ENCODE data around the gene CDC25C. TPM values are rescaled to one million over a fixed set of nuclear protein-coding genes. Genes with fewer than 3 reads are reported as not detected.
"Not testable (repeated sequence)": the region's sequence is repeated elsewhere in the genome, so short reads cannot be mapped to it uniquely, and the experiment has no call there.

CDC25C gene
- total and polyA plus RNA-seq, 2 donors = 0.13 to 6.1 TPM

GRCh38 chr5:138337685-138338410, 6.2 kb upstream of the CDC25C start, which contains the start of gene FAM53C:
FAM53C (plus strand) TSS chr5:138338266; CDS start chr5:138341336, 3,070 bp downstream.
- Histone ChIP-seq H3K36me3 (ENCODE audit: insufficient read depth) (no peaks in the 10 kb centered on the region), H3K4me3 (ENCODE audit: low read depth, low read length) (peak within 1 kb of the TSS; percentile 85), H3K4me1 (ENCODE audit: insufficient read depth) (no peaks in the 10 kb centered on the region), H3K27ac (ENCODE audit: low read depth) (peak within 1 kb of the TSS; percentile 98)
- under 1% methylated on average over 56 of the region's 56 CpGs for WGBS
- DNase-seq (ENCODE audit: extremely low spot score) = peak; percentile 89

GRCh38 chr5:138336952-138337684, 5.5 kb upstream of the CDC25C start:
- peak overlapping the region; percentile 98 for H3K27ac ChIP-seq (ENCODE audit: low read depth)
- WGBS = 24% methylated on average over 13 of the region's 13 CpGs
- peak; percentile 86 for DNase-seq (ENCODE audit: extremely low spot score)
- no peaks in the 10 kb centered on the region for H3K36me3 ChIP-seq (ENCODE audit: insufficient read depth)
- no peaks in the 10 kb centered on the region for H3K4me1 ChIP-seq (ENCODE audit: insufficient read depth)
- peak overlapping the region; percentile 85 for H3K4me3 ChIP-seq (ENCODE audit: low read depth, low read length)

GRCh38 chr5:138334867-138335447, 3.4 kb upstream of the CDC25C start:
- H3K4me3 ChIP-seq (ENCODE audit: low read depth, low read length) = no peak overlapping the region
- DNase-seq (ENCODE audit: extremely low spot score) = no peak
- H3K36me3 ChIP-seq (ENCODE audit: insufficient read depth) = no peaks in the 10 kb centered on the region
- H3K27ac ChIP-seq (ENCODE audit: low read depth) = no peak overlapping the region
- H3K4me1 ChIP-seq (ENCODE audit: insufficient read depth) = no peaks in the 10 kb centered on the region
- 79% methylated on average over 3 of the region's 3 CpGs for WGBS

- Histone ChIP-seq H3K36me3 (ENCODE audit: insufficient read depth) (no peaks in the 10 kb centered on the region), H3K27ac (ENCODE audit: low read depth) (no peak overlapping the region), H3K4me1 (ENCODE audit: insufficient read depth) (no peaks in the 10 kb centered on the region), H3K4me3 (ENCODE audit: low read depth, low read length) (no peak overlapping the region)
- 3% methylated on average over 12 of the region's 12 CpGs for WGBS
- no peak for DNase-seq (ENCODE audit: extremely low spot score)
Observed at GRCh38 chr5:138330813-138331448, 673 bp downstream of the CDC25C start.

- 90% methylated on average over 4 of the region's 4 CpGs for WGBS
- not testable (repeated sequence) for H3K36me3 ChIP-seq (ENCODE audit: insufficient read depth); DNase-seq (ENCODE audit: extremely low spot score); H3K27ac ChIP-seq (ENCODE audit: low read depth); H3K4me3 ChIP-seq (ENCODE audit: low read depth, low read length); H3K4me1 ChIP-seq (ENCODE audit: insufficient read depth)
Observed at GRCh38 chr5:138318211-138318610, 13.4 kb downstream of the CDC25C start.

GRCh38 chr5:138316355-138316754, 15.2 kb downstream of the CDC25C start:
- WGBS = 73% methylated on average over 3 of the region's 3 CpGs

GRCh38 chr5:138315751-138316278, 15.8 kb downstream of the CDC25C start:
- 93% methylated on average over 7 of the region's 7 CpGs for WGBS
- no peaks in the 10 kb centered on the region for H3K4me1 ChIP-seq (ENCODE audit: insufficient read depth)
- H3K27ac ChIP-seq (ENCODE audit: low read depth) = no peak overlapping the region
- DNase-seq (ENCODE audit: extremely low spot score) = no peak
- no peaks in the 10 kb centered on the region for H3K36me3 ChIP-seq (ENCODE audit: insufficient read depth)
- no peak overlapping the region for H3K4me3 ChIP-seq (ENCODE audit: low read depth, low read length)

More at GRCh38 chr5:138316355-138316754, 15.2 kb downstream of the CDC25C start:
- H3K27ac ChIP-seq (ENCODE audit: low read depth) = no peak overlapping the region
- DNase-seq (ENCODE audit: extremely low spot score) = no peak
- H3K4me1 ChIP-seq (ENCODE audit: insufficient read depth) = no peaks in the 10 kb centered on the region
- no peaks in the 10 kb centered on the region for H3K36me3 ChIP-seq (ENCODE audit: insufficient read depth)
- no peak overlapping the region for H3K4me3 ChIP-seq (ENCODE audit: low read depth, low read length)

GRCh38 chr5:138305797-138306196, 25.8 kb downstream of the CDC25C start:
- 73% methylated on average over 1 of the region's 1 CpG for WGBS
- no peaks in the 10 kb centered on the region for H3K36me3 ChIP-seq (ENCODE audit: insufficient read depth)
- peak; percentile 7 for DNase-seq (ENCODE audit: extremely low spot score)
- H3K27ac ChIP-seq (ENCODE audit: low read depth) = no peak overlapping the region
- H3K4me1 ChIP-seq (ENCODE audit: insufficient read depth) = no peaks in the 10 kb centered on the region
- H3K4me3 ChIP-seq (ENCODE audit: low read depth, low read length) = no peak overlapping the region

GRCh38 chr5:138303372-138303771, 28.2 kb downstream of the CDC25C start:
- no peak overlapping the region for H3K4me3 ChIP-seq (ENCODE audit: low read depth, low read length)

GRCh38 chr5:138289296-138289695, 42.3 kb downstream of the CDC25C start:
- Histone ChIP-seq H3K27ac (ENCODE audit: low read depth) (no peak overlapping the region), H3K4me1 (ENCODE audit: insufficient read depth) (no peaks in the 10 kb centered on the region), H3K36me3 (ENCODE audit: insufficient read depth) (no peaks in the 10 kb centered on the region), H3K4me3 (ENCODE audit: low read depth, low read length) (no peak overlapping the region)
- 89% methylated on average over 3 of the region's 3 CpGs for WGBS
- no peak for DNase-seq (ENCODE audit: extremely low spot score)

More at GRCh38 chr5:138303372-138303771, 28.2 kb downstream of the CDC25C start:
- DNase-seq (ENCODE audit: extremely low spot score) = no peak
- Histone ChIP-seq H3K4me1 (ENCODE audit: insufficient read depth) (no peaks in the 10 kb centered on the region), H3K36me3 (ENCODE audit: insufficient read depth) (no peaks in the 10 kb centered on the region), H3K27ac (ENCODE audit: low read depth) (no peak overlapping the region)
- 91% methylated on average over 6 of the region's 6 CpGs for WGBS

GRCh38 chr5:138287246-138287645, 44.4 kb downstream of the CDC25C start:
- DNase-seq (ENCODE audit: extremely low spot score) = no peak
- WGBS = 97% methylated on average over 1 of the region's 1 CpG
- no peak overlapping the region for H3K27ac ChIP-seq (ENCODE audit: low read depth)
- no peak overlapping the region for H3K4me3 ChIP-seq (ENCODE audit: low read depth, low read length)
- H3K36me3 ChIP-seq (ENCODE audit: insufficient read depth) = no peaks in the 10 kb centered on the region
- H3K4me1 ChIP-seq (ENCODE audit: insufficient read depth) = no peaks in the 10 kb centered on the region

GRCh38 chr5:138282920-138283742, 48.5 kb downstream of the CDC25C start:
- no peak overlapping the region for H3K4me3 ChIP-seq (ENCODE audit: low read depth, low read length)
- WGBS = 62% methylated on average over 7 of the region's 7 CpGs
- DNase-seq (ENCODE audit: extremely low spot score) = peak; percentile 20
- H3K27ac ChIP-seq (ENCODE audit: low read depth) = no peak overlapping the region
- no peaks in the 10 kb centered on the region for H3K4me1 ChIP-seq (ENCODE audit: insufficient read depth)
- H3K36me3 ChIP-seq (ENCODE audit: insufficient read depth) = no peaks in the 10 kb centered on the region

GRCh38 chr5:138280915-138281314, 50.7 kb downstream of the CDC25C start:
- no peak for DNase-seq (ENCODE audit: extremely low spot score)
- Histone ChIP-seq H3K4me1 (ENCODE audit: insufficient read depth) (no peaks in the 10 kb centered on the region), H3K27ac (ENCODE audit: low read depth) (no peak overlapping the region), H3K36me3 (ENCODE audit: insufficient read depth) (no peaks in the 10 kb centered on the region), H3K4me3 (ENCODE audit: low read depth, low read length) (no peak overlapping the region)
